HepG2 (cell line): Measurements from ENCODE around the gene SLBP. TPM values are rescaled to one million over a fixed set of nuclear protein-coding genes. Genes with fewer than 3 reads are reported as not detected.
A peak's percentile ranks its signal among the peaks of the same experiment; 100 is the strongest.

Experiments
- ATAC-seq: fragments of 200-7000 bp; cut with Tn5 transposase; 3 replicates; pipeline ENCODE4 v1.9.1; 2020; ENCODE audit warnings: mild to moderate bottlenecking, moderate library complexity
- BruUV-seq: library from RNA; stranded (reverse); fragments of 400-500 nt; replicated peaks from 2 replicates; lab custom pipeline; 2021; lab: Mats Ljungman, UMichigan
- CTCF ChIA-PET: fragments of 300-600 bp; formaldehyde crosslinking; extraction: SDS; loops from one replicate; lab custom pipeline; 2021; ENCODE audit warnings: low total read pairs, inconsistent platforms, low intra/inter-chr PET ratio; lab: Yijun Ruan, JAX
- POLR2A ChIA-PET: fragments of 350-600 bp; sonication (Branson Sonifier 250); formaldehyde crosslinking; loops from one replicate; lab custom pipeline; 2020; ENCODE audit warnings: antibody characterized with exemption, inconsistent platforms; lab: Yijun Ruan, JAX
- DNase-seq: peaks from one replicate; pipeline ENCODE4 v3.0.0-alpha.2; 2015; ENCODE audit warnings: low spot score
- FAIRE-seq: peaks from 3 replicates; lab custom pipeline; 2011; peaks lifted over from hg19 to GRCh38; lab: Jason Lieb, UNC
- H2AFZ ChIP-seq: one replicate; pipeline ENCODE4 v1.6.1; 2011; ENCODE audit warnings: low read length, inconsistent platforms
- H3K27ac ChIP-seq: fragments of 300-600 bp; 3 replicates; pipeline ENCODE4 v1.8.0; 2011; ENCODE audit warnings: mixed run types, mild to moderate bottlenecking, mixed read lengths, low read length, inconsistent platforms; ENCODE audit not compliant: insufficient read depth; ENCODE audit errors: extremely low read length
- H3K27me3 ChIP-seq, 2 experiments: fragments of 200-600 bp in 1 of 2; 2 replicates in 1 of 2; 3 replicates in 1 of 2; pipeline versions ENCODE4 v1.6.0 to v1.8.0; 2011; ENCODE audit warnings: low read length in 2 of 2, mild to moderate bottlenecking in 2 of 2, moderate library complexity in 2 of 2, inconsistent platforms in 1 of 2; ENCODE audit not compliant: insufficient read depth in 2 of 2, control insufficient read depth in 1 of 2
- H3K36me3 ChIP-seq, 2 experiments: fragments of 200-600 bp in 1 of 2; replicated peaks in 1 of 2; 2 replicates in 1 of 2; 3 replicates in 1 of 2; pipeline versions ENCODE4 v1.5.1 to v1.8.0; 2011; ENCODE audit warnings: low read length in 2 of 2, inconsistent platforms in 1 of 2; ENCODE audit not compliant: insufficient read depth in 2 of 2, control insufficient read depth in 1 of 2
- H3K4me1 ChIP-seq: 2 replicates; pipeline ENCODE4 v1.5.1; 2012; ENCODE audit warnings: low read length, inconsistent platforms; ENCODE audit not compliant: insufficient read depth
- H3K4me2 ChIP-seq: 2 replicates; pipeline ENCODE4 v1.6.0; 2011; ENCODE audit warnings: low read depth, low read length, inconsistent platforms
- H3K4me3 ChIP-seq, 3 experiments: fragments of 200-600 bp in 1 of 3; sonication (generic), shearing (Covaris generic) in 1 of 3; replicated peaks in 1 of 3; 2 replicates each; pipeline ENCODE4 v1.5.1; 2011 to 2016; ENCODE audit warnings: low read length in 3 of 3, inconsistent platforms in 2 of 3, low read depth in 2 of 3, mild to moderate bottlenecking in 2 of 3, control low read depth in 1 of 3, mixed read lengths in 1 of 3; ENCODE audit not compliant: insufficient read depth in 1 of 3
- H3K79me2 ChIP-seq: one replicate; pipeline ENCODE4 v1.6.1; 2011; ENCODE audit warnings: low read length, inconsistent platforms; ENCODE audit not compliant: insufficient read depth
- H3K9ac ChIP-seq: 2 replicates; pipeline ENCODE4 v1.6.0; 2011; ENCODE audit warnings: mild to moderate bottlenecking, low read depth, low read length, inconsistent platforms; ENCODE audit not compliant: insufficient read depth
- H3K9me3 ChIP-seq: 2 replicates; pipeline ENCODE4 v1.5.1; 2012; ENCODE audit warnings: mild to moderate bottlenecking, low read length
- H4K20me1 ChIP-seq: 2 replicates; pipeline ENCODE4 v1.6.0; 2011; ENCODE audit warnings: inconsistent platforms, mild to moderate bottlenecking, low read length, moderate library complexity; ENCODE audit not compliant: insufficient read depth
- CENPT ChIP-seq: sonication (generic); formaldehyde crosslinking; IDR thresholded peaks from 2 replicates; pipeline ENCODE4 v1.8.0; 2022; ENCODE audit warnings: low read depth, mild to moderate bottlenecking, moderate library complexity, missing genetic modification reagents
- DNMT1 ChIP-seq: sonication (generic); formaldehyde crosslinking; IDR thresholded peaks from 2 replicates; pipeline ENCODE4 v1.5.1; 2020; ENCODE audit warnings: mild to moderate bottlenecking, missing genetic modification reagents
- DR1 ChIP-seq: sonication (generic); formaldehyde crosslinking; IDR thresholded peaks from 2 replicates; pipeline ENCODE4 v1.8.0; 2021; ENCODE audit warnings: mild to moderate bottlenecking, missing genetic modification reagents, inconsistent platforms
- HES4 ChIP-seq: sonication (generic); formaldehyde crosslinking; IDR thresholded peaks from 2 replicates; pipeline ENCODE4 v1.9.0; 2021; ENCODE audit warnings: mild to moderate bottlenecking, missing genetic modification reagents, borderline replicate concordance
- HIVEP1 ChIP-seq: sonication (generic); formaldehyde crosslinking; IDR thresholded peaks from 2 replicates; pipeline ENCODE4 v1.4.0; 2020; ENCODE audit warnings: mild to moderate bottlenecking, missing genetic modification reagents
- HNRNPH1 ChIP-seq: fragments of 200-400 bp; formaldehyde crosslinking; optimal IDR thresholded peaks from 2 replicates; pipeline ENCODE3; 2017; ENCODE audit warnings: mild to moderate bottlenecking, low read depth, low read length
- KLF16 ChIP-seq, 2 experiments: sonication (generic) in 1 of 2; formaldehyde crosslinking in 1 of 2; IDR thresholded peaks; 2 replicates each; pipeline versions ENCODE4 v1.6.1 to v1.8.0; 2016 to 2023; ENCODE audit warnings: missing genetic modification reagents in 2 of 2, missing compliant biosample characterization in 1 of 2
- SMC3 ChIP-seq: IDR thresholded peaks from 2 replicates; pipeline ENCODE4 v1.6.1; 2011; ENCODE audit warnings: low read length, improper control_type of control experiment
- SOX6 ChIP-seq, 2 experiments: fragments of 450-650 bp in 1 of 2; sonication (generic) in 1 of 2; formaldehyde crosslinking in 1 of 2; IDR thresholded peaks; 2 replicates each; pipeline versions ENCODE4 v1.4.0 to v1.6.1; 2017 to 2020; ENCODE audit warnings: antibody characterized with exemption in 1 of 2, mild to moderate bottlenecking in 1 of 2, missing genetic modification reagents in 1 of 2
- SP5 ChIP-seq: IDR thresholded peaks from 2 replicates; pipeline ENCODE4 v1.6.1; 2016; ENCODE audit warnings: low read depth, borderline replicate concordance
- ZBTB7A ChIP-seq: sonication (generic); formaldehyde crosslinking; IDR thresholded peaks from 2 replicates; pipeline ENCODE4 v1.8.0; 2022; ENCODE audit warnings: mild to moderate bottlenecking, missing genetic modification reagents
- ZFP36L1 ChIP-seq: sonication (generic); formaldehyde crosslinking; IDR thresholded peaks from 2 replicates; pipeline ENCODE4 v1.8.0; 2022; ENCODE audit warnings: mild to moderate bottlenecking, missing genetic modification reagents, moderate library complexity
- ZNF720 ChIP-seq: sonication (generic); formaldehyde crosslinking; IDR thresholded peaks from 2 replicates; pipeline ENCODE4 v1.4.0; 2020; ENCODE audit warnings: missing genetic modification reagents
- ZNF768 ChIP-seq: sonication (generic); formaldehyde crosslinking; IDR thresholded peaks from 2 replicates; pipeline ENCODE4 v1.4.0; 2020; ENCODE audit warnings: missing genetic modification reagents
- WGBS: methylation state at CpG from one replicate; pipeline ENCODE4 v1.1.6; 2017; ENCODE audit warnings: low lambda C conversion rate; 5-methylcytosine and 5-hydroxymethylcytosine counted together
- in situ Hi-C: cut with HindIII; loops from 2 replicates; pipeline ENCODE4 v1.10.0; 2017; ENCODE audit warnings: low pct_unique_long_range_greater_than_20kb; ENCODE audit not compliant: extremely low pct_ligation_motif_present
- intact Hi-C: fragments of 100-400 bp; cut with micrococcal nuclease; formaldehyde crosslinking; loops from one replicate; pipeline ENCODE4 v1.10.0; 2022; ENCODE audit not compliant: unreplicated experiment
- polyA plus RNA-seq, 8 experiments: library from polyadenylated mRNA; depleted of rRNA in 3 of 8; stranded (reverse) in 7 of 8; unstranded in 1 of 8; fragments of >200 nt; fragmentation: Illumina TruSeq in 4 of 8; extraction: Trizol in 4 of 8; gene quantifications; 2 replicates each; pipeline versions ENCODE4 v1.2.1 to v1.2.3, GENCODE V29; 2011 to 2016; ENCODE audit warnings: low read depth in 4 of 8, missing spikeins in 1 of 8, mixed read lengths in 1 of 8; ENCODE audit not compliant: insufficient read depth in 1 of 8
- total RNA-seq, 5 experiments: library from RNA; depleted of rRNA; stranded (reverse); fragments of >200 nt; fragmentation: Illumina TruSeq; extraction: Trizol; gene quantifications; 2 replicates each; pipeline ENCODE4 v1.2.3, GENCODE V29; 2016; ENCODE audit warnings: low read depth in 1 of 5
- TF ChIP-seq, protein P1 (sequence below): sonication (generic); formaldehyde crosslinking; IDR thresholded peaks from 2 replicates; pipeline ENCODE4 v1.5.1; 2020; ENCODE audit warnings: missing genetic modification reagents, mild to moderate bottlenecking, borderline replicate concordance
- TF ChIP-seq, protein P2 (sequence below): sonication (generic); formaldehyde crosslinking; IDR thresholded peaks from 2 replicates; pipeline ENCODE4 v1.4.0; 2020; ENCODE audit warnings: mild to moderate bottlenecking, missing genetic modification reagents
- TF ChIP-seq, protein P3 (sequence below): sonication (generic); formaldehyde crosslinking; IDR thresholded peaks from 2 replicates; pipeline ENCODE4 v1.8.0; 2022; ENCODE audit warnings: mild to moderate bottlenecking, missing genetic modification reagents

Gene SLBP
- total and polyA plus RNA-seq, 2 of the 13 experiments (the other 11 are each of a cell fraction or from before 2014, with no cell fraction given), result 43.9 to 104 TPM

DNA sequence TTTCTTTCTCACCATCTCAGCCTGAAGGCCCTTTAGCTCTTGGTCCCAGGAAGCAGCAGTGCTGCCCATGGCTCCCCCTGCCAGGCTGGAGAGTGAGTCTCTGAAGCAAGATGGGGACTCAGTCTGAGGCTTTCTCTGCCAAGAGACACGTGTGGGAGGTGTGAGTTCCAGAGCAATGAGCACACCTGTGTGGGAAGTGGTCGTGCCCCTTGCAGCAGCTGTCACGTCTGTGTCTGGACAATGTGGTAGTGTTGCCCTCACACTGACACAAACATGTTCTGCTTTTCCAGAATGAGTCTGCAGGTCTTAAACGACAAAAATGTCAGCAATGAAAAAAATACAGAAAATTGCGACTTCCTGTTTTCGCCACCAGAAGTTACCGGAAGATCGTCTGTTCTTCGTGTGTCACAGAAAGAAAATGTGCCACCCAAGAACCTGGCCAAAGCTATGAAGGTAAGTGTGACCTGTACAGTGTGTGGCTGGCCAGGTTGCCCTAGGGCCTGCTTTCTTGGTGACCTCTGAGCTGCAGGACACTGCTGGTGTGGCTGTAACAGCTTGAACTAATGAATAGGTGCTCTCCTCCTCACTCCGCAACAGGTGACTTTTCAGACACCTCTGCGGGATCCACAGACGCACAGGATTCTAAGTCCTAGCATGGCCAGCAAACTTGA, 11.1 kb upstream of the SLBP start:
- ATAC-seq, result no peak
- ChIA-PET CTCF (interaction anchor here (0.9 kb wide), 1 partner anchor 30 kb away, joined by 3 read pairs; no protein-coding TSS in a partner anchor), POLR2A (interaction anchor here (0.7 to 3.3 kb wide), 2 partner anchors 11 to 30 kb away, joined by 3 to 31 read pairs; partner anchors contain the start of gene SLBP)
- H3K4me1 ChIP-seq, result peaks cover 45% of the 10 kb centered on the region
- peak overlapping the region; percentile 86 to 94 (median 92); a peak in 4 of 6 replicates for H3K4me3 ChIP-seq
- no peaks in the 10 kb centered on the region for H3K27me3 ChIP-seq
- peaks cover 3% of the 10 kb centered on the region; the same call in 1 of the 2 replicates for H4K20me1 ChIP-seq
- TF ChIP-seq ZBTB7A (CRISPR knock-in tag), result no peak
- no peak for TF ChIP-seq KLF16 (CRISPR knock-in tag; IDR thresholded peaks at IDR 0.05)
- TF ChIP-seq, protein P1, sequence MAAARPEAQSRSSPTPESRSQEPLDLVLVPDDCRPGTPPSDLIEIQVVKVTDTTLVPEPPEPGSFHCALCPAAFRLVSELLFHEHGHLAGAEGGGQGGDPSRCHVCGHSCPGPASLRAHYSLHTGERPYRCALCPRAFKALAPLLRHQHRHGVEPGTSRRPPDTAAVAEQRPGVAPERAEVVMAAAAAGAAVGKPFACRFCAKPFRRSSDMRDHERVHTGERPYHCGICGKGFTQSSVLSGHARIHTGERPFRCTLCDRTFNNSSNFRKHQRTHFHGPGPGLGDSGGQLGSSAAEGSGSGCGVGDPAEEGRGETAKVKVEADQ (CRISPR knock-in tag), result no peak
- TF ChIP-seq SP5 (CRISPR knock-in tag), result no peak
- TF ChIP-seq, protein P2, sequence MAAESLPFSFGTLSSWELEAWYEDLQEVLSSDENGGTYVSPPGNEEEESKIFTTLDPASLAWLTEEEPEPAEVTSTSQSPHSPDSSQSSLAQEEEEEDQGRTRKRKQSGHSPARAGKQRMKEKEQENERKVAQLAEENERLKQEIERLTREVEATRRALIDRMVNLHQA (CRISPR knock-in tag), result no peak
- no peak for TF ChIP-seq HES4 (CRISPR knock-in tag)
- TF ChIP-seq DNMT1 (CRISPR knock-in tag), result no peak
- TF ChIP-seq SOX6 (IDR thresholded peaks at IDR 0.05), result no peak
- TF ChIP-seq SOX6 (CRISPR knock-in tag; IDR thresholded peaks at IDR 0.05), result no peak
- TF ChIP-seq HNRNPH1, result no peak
- TF ChIP-seq, protein P3, sequence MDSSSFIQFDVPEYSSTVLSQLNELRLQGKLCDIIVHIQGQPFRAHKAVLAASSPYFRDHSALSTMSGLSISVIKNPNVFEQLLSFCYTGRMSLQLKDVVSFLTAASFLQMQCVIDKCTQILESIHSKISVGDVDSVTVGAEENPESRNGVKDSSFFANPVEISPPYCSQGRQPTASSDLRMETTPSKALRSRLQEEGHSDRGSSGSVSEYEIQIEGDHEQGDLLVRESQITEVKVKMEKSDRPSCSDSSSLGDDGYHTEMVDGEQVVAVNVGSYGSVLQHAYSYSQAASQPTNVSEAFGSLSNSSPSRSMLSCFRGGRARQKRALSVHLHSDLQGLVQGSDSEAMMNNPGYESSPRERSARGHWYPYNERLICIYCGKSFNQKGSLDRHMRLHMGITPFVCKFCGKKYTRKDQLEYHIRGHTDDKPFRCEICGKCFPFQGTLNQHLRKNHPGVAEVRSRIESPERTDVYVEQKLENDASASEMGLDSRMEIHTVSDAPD, result no peak
- no peak for TF ChIP-seq ZNF768 (CRISPR knock-in tag)
- no peak for TF ChIP-seq SMC3
- TF ChIP-seq ZFP36L1 (CRISPR knock-in tag), result no peak
- no peak for TF ChIP-seq DR1 (CRISPR knock-in tag)
- no peak for TF ChIP-seq HIVEP1
- TF ChIP-seq ZNF720 (CRISPR knock-in tag), result no peak
- TF ChIP-seq CENPT (CRISPR knock-in tag), result no peak
- H3K79me2 ChIP-seq, result peaks cover 33% of the 10 kb centered on the region
- H3K36me3 ChIP-seq, result peaks cover 8 to 39% of the 10 kb centered on the region in 2 experiments; a peak in 4 of 5 replicates
- DNase-seq, result no peak
- no peak overlapping the region for H2AFZ ChIP-seq
- in situ Hi-C loops (no loop called here), intact Hi-C loops (no loop called here)
- H3K27ac ChIP-seq, result no peak overlapping the region
- peak overlapping the region; percentile 80 for H3K9ac ChIP-seq
- no peaks in the 10 kb centered on the region for H3K9me3 ChIP-seq
- H3K4me2 ChIP-seq, result peak overlapping the region; percentile 94
- 87% methylated on average over 12 of the region's 12 CpGs for WGBS
- TSS peak; percentile 41 for BruUV-seq
- FAIRE-seq, result no peak
